OCI-M2 (cell line): ENCODE measurements around the gene CREB5.

Source experiments
- DNase-seq: peaks from one replicate; lab custom pipeline; 2025; ENCODE audit not compliant: unreplicated experiment; lab: John Stamatoyannopoulos, UW

CREB5 gene

GRCh38 chr7:28406192-28406591 lies 6.1 kb upstream of the CREB5 start:
- no peak for DNase-seq

- DNase-seq = no peak
Measured at GRCh38 chr7:28407651-28408050, 4.7 kb upstream of the CREB5 start.

DNA sequence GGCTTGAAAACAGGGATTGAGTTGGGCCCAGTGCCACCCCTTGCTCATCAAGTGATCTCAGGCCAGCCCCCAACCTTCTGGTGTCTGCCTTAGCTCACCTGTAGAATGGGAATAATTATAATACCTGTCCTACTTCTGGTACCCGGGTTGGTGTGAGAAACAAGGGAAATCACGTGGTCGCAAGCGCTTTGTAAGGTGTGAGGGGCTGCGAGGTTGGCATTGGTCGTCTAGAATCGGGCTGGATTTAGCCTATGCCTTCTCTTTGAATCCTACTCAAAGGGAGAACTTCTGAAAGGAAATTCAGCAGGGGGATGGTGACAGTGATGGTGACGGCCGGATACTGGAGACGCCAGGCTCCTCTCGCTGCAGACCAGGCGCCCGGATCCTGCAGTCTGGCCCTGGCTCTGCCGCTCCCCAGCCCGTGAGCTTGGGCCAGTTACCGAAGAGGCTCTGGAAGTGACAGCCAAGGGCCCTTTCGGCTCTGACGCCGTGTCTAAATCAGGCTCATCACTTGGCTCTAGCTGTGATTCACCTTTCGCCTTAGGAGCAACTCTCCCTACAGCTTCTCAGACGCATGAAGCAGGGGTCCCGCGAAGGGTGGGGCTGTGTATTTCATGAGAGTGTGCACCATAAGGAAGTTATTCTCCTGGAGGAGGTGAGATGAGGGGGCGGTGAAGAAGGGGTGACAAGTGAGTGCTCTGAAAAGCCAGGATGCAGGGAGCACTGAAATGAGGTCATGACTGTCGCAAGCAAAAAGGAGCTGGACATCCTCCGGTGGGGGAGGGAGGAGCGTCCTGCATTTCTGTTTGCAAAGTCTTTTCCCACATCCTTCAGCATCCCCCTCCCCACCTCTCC lies 4.0 kb upstream of the CREB5 start:
- no peak for DNase-seq

DNA sequence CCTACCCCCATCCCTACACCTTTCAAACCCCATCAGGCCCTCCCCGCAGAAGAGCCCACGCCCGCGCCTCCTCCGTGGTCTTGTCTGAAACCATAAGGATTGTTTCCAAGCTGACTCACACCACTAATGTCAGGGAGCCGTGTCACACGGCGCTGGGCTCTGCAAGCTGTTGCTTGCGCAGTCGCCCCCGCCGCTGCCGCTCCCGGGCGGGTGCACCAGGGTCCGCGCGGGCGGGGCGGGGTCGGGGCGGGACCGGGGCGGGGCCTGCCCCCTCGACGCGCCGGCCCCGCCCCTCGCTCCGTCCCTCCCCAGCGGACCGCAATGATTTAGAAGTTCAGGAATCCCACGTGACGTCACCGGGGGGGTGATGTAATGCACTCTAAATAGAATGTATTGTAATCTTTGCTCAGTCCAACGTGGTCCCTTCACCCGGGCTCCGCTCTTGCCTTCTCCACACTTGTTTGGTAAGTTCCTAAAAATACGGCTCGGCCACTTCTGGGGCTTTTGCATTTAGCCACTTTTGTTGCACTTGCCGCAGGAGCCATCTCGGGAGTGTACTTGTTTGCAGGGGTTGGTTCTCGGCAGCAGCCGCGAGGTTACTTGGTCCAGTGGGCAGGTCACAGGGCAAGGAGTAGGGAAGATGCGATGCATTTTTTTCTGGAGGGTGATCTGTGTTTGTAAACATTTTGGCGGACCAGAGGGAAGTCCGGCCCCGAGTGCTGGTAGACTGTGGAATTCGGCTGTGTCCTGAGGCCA lies 3.2 kb upstream of the CREB5 start:
- DNase-seq = no peak

DNA sequence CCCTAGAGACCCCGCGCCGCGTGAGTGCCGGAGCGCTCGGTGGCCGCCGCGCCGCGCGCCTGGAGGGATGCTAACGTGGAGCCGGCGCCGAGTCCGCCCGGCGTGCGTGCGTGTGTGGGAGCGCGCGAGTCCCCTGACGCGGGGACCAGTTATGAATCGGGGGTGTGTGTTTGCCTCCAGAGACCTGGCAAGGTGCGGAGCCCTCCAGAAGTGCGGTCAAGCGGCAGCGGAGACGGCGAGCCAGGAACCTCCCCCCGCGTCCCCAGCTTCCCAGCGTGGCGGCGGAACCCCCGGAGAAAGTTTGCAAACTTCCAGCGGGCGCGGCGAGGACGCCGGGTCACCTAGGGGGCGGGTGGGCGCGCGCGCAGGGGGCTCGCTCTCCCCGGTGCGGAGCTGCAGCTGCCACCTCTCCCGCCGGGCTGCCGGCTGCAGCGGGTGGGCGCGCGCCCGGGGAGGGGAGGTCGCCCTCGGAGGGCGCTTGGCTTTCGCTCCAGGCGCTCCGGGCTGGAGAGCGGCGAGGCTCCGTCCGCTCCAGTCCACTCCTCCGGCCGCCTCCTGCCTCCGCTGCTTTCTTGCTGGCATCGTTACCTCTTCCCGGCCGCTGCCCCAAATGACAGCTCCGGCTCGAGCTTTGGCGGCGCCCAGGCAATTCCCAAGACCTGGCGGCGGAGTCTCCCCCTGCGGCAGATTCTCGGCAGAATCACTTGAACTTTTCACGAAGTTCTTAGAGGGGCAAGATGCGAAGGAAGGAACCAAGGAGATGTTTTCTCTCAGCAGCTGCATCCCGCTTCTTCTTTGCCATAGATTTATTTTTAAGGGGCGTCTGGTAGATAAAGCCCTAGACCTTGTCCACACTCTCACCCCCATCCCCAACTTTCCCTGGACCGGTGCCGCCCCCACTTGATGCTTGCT lies 2.3 kb upstream of the CREB5 start:
- no peak for DNase-seq

DNA sequence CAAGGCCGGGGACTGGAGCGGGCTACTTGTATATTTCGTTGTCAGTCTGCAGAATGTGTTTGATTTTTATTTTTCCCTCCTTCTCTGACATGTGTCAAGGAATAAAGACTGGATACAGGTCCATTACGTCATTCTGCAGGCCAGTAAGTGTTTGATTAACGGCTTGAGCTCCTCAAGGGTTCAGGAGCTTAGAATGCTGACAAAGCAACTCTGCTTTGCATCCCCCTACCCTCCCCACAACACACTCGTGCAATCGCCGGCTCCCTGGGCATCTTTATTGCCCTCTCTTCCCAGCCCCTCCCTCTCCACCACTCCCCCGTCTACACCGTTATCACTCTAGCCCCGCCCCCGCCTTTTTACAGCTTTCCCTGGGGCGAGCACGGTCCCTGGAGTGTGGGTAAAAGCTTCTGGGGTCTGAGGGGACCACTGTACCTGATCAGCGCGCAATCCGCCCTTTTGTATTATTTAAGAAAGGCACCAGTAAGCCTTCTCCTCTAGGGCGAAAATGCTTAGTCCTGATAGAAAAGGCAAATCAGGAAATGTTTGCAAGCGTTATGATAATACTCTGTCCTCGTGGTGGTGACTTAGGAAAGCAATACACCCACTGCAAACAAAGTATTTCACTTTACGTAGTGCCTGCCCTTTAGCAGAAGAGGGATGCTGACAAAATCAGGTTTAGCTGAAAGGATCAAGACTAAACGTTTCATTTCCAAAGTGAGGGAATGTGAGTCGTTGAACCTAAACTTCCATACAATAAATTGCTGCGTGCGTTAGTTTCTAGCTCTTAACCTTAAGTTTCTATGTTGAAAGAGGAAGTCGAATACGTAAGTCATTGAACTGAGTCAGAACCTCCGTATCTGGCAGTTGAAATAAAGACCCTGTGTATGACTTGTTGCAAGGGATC lies 1.4 kb upstream of the CREB5 start:
- no peak for DNase-seq

- no peak for DNase-seq
Measured at GRCh38 chr7:28413011-28413410, 693 bp downstream of the CREB5 start.

DNA sequence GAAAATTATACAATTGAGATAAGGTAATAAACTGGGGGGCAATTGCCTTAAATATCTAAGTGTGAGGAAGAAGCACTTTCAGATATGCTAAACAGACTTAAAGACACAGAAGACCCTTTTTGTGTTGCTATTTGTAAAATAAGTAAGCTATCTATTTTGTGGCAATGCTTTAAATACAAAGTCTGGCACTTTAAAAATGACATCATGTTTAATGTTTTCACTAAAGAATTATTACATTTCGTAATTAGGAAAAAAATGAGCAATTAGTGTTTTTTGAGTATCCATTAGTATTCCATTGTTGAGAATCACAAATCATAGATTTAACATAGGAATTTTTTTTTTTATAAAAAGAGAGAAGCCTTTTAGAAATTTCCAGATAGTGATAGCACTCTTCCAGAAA lies 2.1 kb downstream of the CREB5 start:
- no peak for DNase-seq

GRCh38 chr7:28417321-28417940 lies 5.1 kb downstream of the CREB5 start:
- no peak for DNase-seq

GRCh38 chr7:28418311-28418710 lies 6.0 kb downstream of the CREB5 start:
- no peak for DNase-seq

- no peak for DNase-seq
Measured at GRCh38 chr7:28418966-28419365, 6.6 kb downstream of the CREB5 start.

DNA sequence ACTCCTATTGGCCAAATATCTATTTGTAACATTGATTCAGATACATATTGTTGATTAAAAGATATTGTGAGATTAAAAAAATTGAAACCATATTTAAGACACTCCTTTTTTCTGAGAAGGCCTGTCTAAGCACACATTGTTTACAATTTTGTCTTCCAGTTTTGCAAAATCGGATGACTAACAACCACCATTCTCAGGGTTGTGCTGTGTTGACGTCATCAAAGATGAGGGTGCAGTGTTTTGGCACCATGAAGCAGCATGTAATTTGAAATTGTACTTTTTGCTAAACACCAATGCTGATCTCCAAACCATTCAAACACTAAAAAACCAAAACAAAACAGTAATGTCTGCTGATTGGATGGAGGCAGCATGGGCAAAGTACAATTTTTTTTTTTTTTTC lies 7.4 kb downstream of the CREB5 start:
- DNase-seq = no peak

DNA sequence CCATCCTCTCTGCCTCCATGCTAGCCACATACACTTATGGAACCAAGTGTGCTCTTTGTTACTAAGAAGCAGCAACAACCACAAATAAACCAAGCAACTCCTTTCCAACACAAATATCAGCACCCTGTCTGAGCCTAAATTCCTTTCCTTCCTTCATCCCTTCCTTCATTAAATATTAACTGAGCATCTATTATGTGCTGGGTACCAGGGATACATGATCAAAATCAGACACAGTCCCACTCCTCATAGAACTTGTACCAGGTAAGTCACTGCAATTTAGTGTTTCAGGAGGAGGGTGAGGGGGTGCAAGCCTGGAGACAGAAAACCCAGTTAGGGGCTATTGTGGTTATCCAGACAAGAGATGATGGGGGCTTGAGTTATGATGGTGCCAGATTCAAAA lies 10.8 kb downstream of the CREB5 start:
- no peak for DNase-seq

GRCh38 chr7:28423918-28424514 lies 11.7 kb downstream of the CREB5 start:
- DNase-seq = no peak

GRCh38 chr7:28425496-28425895 lies 13.2 kb downstream of the CREB5 start:
- DNase-seq = no peak

- no peak for DNase-seq
Measured at GRCh38 chr7:28427236-28427635, 14.9 kb downstream of the CREB5 start.

- no peak for DNase-seq
Measured at GRCh38 chr7:28430616-28431015, 18.3 kb downstream of the CREB5 start.

GRCh38 chr7:28432105-28432504 lies 19.8 kb downstream of the CREB5 start:
- DNase-seq = no peak

DNA sequence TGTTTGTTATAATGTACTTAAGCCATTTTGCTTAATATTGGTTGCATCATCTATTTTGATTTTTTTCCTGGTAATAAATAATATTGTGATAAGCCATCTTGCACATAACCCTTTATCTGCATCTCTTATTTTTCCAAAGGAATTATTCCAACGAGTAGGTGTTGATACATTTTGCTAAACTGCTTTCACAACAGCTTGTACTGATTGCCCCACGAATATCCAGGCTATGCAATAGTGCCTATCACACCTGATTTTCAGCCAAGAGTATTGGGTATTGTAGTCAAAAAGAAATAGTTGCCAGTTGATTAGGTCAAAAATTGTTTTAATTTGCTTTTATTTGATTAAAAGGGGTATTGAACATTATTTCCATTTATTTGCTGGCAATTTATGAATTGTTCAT lies 20.7 kb downstream of the CREB5 start:
- DNase-seq = no peak
